Hematopoietic multipotent progenitor cell treated with erythropoietin and hydrocortisone succinate and interleukin-3 and kit ligand, for 15 days (in vitro differentiated cells): ENCODE results near the gene ZRSR2.
"Not testable (repeated sequence)": the region's sequence is repeated elsewhere in the genome, so short reads cannot be mapped to it uniquely, and the experiment has no call there.

ENCODE experiments used
- DNase-seq: peaks from one replicate; pipeline ENCODE4 v3.0.0-alpha.2; 2015; ENCODE audit warnings: low spot score

ZRSR2 gene

DNA sequence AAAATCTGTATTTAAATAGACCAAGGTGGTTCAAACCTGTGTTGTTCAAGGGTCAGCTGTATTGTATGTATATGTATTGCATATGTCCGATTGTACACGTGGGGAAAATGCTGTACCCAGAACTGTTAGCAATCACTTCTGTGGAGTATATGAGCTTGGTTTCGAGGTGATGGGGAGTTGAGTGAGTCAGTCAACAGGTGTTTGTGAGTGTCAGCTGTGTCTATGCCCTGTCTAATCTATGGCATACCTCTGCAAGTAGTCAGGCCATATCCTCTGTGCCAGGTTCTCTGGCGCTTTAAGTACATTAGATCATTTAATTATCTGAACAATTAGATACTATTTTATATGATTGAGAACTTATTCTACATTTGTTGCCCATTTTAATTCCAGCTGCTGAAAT is 7.4 kb downstream of the ZRSR2 start:
- DNase-seq = no peak

DNA sequence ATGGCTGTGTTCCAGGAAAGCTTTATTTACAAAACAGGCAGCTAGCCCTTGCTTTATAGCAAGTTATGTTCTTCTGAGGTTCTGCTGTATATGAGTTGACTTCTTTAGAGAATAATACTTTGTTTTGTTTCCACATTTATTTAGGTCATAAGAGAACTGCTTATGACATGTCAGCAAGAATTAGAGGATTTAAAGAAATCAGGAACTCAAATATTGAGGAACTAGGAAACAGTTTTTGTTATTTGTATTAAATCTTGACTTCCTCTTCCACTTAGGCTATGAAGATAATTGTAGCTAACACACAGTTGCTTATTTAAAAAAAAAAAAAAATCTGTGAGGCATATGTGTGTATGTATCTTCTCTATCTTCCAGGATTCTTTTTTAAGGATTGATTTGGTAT is 14.3 kb downstream of the ZRSR2 start:
- DNase-seq = no peak

DNA sequence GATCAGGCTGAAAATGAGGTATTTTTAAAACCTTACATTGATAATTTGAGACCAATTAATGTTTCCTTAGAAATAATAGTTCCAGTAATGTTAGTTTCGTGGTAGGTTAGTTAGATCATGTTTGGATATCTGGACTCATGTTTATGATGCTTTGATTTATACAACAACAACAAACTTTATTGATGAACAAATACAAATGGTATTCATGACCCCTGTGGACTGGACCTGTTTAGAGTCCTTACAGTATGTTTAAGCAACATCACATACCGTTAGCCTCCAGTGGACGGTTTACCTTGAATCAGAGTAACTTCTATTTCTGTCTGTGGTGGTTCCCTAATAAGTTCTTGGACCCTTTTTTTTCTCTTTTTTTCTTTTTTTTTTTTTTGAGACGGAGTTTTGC is 18.0 kb downstream of the ZRSR2 start:
- no peak for DNase-seq

DNA sequence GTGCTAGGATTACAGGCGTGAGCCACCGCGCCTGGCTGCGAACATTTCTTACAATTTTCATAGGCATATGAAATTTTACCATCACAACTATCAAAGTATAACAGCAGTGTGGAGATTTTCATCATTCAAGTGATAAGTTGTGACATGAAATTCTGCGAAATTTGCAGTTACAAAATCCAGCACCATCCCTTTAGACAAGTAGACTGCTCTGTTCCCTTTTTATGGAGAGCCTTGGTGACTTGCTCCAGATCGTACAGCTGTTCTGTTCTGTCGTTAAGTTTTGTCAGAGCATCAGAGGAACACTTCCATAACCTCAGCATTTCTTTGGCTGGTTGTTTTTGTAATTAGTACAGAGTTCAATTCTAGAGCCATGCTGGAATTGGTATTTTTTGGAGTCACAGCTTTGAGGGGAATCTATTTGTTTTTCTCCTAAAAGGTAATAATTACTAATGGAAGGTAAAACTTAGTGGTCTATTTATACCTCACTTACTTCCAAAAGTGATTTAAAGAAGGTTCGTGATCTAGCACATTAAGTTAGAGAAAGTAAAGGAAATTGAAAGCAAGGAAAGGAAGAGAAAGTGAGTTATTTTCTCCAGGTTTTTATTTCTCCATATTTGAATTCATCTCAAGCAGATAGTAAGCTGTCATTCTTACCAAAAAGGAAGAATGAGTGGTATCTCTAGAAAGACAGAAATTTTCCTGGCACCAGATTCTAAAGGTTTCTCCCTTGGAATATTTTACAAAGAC is 22.1 kb downstream of the ZRSR2 start:
- DNase-seq = no peak

DNA sequence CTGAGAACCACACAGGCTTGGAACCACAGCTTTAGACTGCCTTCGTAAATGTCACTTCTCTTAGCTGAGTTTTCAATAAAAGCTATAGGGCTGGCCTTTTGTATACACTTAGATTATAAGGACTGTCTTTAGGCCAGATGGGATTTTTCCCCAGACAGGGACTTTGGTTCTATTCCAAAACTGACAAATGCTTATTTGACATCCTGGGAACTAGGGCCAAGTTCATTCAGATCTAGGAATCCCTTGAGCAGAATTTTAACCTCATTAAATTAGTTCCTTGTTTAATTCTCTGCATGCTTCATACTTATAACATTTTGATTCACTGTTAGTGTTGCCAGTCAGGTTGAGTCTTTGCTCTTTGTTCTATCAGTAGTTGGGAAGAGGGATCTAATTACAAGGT is 23.1 kb downstream of the ZRSR2 start:
- DNase-seq = no peak

DNA sequence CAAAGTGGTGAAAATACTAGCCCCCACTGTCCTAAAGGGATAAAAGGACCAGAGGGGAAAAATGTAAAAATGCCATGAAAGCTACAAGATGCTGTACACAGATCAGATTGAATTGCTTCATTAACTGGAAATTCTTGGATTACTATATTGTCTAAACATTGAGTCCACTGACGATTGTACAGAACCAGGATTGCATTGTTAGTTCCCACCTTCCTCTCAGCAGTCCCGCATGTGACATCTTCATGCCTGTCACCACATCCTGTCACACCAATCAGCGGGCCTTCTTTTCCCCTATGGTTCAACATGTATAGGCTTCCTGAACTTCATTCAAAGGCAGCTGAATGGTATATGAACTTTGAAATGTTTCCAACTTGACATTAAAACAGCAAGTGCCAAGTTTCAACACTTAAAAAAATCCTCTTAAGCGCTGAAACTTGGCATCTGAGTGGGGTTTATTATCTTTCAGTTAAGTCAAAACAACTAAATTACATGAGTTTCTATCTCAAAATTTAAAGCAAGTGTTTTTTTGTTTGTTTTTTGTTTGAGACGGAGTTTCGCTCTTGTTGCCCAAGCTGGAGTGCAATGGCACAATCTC is 24.6 kb downstream of the ZRSR2 start:
- no peak for DNase-seq

DNA sequence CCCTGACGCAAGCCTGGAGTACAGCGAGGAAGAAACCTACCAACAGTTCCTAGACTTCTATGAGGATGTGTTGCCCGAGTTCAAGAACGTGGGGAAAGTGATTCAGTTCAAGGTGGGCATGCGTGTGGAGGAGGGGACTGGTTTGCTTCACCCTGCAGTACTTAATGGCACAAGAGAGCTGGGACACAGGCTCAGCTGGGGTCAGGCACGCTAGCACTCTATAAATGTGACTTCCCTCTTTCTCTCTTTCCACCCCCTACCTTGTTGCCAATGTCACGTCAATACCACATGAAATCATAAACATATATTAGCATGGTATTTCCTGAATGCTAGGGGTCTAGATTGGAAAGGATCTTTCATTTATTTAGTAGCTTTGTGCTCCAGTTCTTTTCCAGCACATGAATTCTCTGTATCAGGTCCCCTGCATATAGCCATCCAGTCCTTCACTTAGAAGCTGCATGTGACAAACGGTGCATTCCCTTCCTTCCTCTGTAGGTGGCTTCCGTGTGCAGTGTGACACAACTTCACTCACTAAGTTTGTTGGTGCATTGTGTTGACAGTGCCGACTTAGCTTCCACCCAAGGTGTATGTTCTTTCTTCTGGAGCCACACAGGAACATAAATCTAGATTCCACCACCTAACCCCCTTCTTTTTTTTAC is 25.6 kb downstream of the ZRSR2 start:
- peak; percentile 2 for DNase-seq

DNA sequence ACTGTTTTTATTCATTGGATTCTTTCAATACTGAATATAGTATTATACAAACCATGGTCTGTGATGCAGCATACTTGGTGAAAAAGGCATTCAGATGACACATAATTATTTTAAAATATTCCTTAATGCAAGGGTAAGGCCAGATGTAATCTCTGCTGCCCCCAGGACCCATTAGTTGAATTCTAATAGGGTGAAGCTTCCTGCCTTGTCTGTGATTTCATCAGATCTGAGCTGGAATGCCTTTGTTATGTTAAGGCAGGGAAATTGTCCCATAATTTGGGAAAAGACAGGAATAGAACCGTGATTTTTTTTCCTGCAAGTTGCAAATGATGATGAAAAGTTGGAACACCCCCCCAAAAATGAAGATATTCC is 26.1 kb downstream of the ZRSR2 start:
- no peak for DNase-seq

DNA sequence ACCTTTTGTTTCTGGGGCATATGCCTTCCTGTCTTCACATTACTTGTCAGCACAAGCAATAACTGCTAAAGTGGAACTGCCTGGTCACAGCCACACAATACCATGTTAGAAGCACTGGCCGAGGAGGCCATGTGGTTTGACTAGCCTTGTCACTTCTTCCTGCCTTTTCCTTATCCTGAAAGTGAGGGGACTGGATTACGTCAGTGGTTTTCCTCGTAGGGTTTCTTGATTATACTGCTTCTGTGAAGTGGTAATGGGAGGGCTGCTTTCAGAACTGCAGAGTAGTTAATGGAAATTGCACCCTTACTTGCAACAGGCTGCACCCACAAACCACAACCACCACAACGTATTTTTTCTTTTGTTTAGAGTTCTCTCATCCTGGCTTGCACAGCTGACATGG is 26.6 kb downstream of the ZRSR2 start:
- no peak for DNase-seq

DNA sequence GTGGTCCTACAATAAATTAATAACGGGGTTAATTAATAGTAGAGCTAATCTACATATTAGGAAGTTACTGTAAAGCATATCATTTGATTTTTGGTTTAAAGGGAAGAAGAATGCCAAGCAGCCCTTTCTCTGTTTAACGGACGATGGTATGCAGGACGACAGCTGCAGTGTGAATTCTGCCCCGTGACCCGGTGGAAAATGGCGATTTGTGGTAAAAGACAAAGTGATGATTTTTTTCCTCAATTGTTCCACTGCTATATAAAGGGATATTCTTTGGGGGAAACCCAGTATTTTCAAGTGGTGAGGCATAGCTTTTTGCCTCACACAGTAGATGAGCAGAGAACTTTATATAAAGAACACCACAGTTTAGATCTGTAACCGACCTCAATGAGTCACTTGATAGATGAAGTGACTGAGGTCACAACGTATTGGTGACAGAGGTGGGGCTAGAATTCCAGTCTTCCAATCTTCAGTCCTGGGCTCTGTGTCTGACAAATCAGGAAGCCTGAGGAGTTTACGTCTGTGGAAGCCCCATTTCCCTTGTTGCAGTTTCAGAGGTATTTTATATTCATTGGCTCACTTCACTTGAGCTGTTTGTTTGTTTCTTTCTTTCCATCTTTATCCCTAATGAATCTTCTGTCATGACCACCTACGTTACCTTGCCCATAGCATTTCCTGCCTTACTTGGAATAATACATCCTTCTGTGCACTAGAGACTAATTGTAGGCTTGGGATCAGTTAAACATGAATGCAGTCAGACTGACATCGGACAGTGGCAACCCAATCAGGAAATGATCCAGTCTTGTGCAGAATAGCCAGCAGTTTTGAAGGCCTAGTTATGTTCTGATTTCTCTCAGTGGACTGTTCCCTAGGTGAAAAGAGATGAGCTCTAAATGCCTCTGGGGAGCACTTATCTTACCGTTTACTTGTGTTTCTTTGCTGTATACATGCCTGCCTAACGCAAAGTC is 30.1 kb downstream of the ZRSR2 start:
- DNase-seq = no peak

DNA sequence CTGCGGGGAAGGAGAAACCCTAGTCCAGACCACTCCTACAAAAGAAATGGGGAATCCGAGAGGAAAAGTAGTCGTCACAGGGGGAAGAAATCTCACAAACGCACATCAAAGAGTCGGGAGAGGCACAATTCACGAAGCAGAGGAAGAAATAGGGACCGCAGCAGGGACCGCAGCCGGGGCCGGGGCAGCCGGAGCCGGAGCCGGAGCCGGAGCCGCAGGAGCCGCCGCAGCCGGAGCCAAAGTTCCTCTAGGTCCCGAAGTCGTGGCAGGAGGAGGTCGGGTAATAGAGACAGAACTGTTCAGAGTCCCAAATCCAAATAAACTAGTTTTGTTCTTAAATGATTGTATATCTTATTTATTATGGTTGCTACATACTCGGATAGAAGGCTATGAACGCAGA is 32.6 kb downstream of the ZRSR2 start:
- no peak for DNase-seq

DNA sequence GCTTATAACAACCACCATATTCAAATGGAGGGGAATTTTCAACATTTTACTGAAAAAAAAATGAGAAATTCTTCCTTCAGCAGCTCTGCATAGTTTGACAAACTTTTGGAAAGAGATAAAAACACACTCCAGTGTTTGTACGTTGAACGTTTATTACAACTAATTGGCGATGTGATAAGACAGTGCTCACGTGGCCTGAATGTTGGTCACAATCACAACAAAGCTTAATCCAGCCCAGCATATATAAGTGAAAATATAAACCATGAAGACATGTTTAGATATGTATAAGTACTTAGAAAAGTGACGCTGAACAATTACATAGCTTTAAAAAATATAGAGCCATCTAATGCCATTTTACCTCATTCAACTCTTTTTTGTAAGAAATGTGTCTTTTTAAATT is 35.7 kb downstream of the ZRSR2 start:
- DNase-seq = no peak

DNA sequence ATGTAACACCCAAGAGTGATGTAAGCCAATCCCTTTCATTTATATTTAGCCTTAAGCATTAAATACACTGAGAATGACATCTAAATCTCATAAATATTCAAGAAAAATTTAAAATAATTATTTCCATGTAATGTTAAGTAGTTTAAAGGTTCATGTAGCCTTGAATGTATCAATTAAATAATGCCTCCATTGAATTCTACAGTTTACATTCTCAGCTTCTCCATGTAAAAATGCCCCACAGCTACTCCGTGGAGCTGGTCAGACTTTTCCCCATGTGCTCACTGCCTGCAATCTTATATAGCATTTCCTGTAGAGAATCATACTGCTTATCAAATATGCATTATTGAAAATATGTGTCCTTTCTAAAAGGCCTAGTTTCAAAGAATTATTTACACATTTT is 38.9 kb downstream of the ZRSR2 start:
- no peak for DNase-seq

DNA sequence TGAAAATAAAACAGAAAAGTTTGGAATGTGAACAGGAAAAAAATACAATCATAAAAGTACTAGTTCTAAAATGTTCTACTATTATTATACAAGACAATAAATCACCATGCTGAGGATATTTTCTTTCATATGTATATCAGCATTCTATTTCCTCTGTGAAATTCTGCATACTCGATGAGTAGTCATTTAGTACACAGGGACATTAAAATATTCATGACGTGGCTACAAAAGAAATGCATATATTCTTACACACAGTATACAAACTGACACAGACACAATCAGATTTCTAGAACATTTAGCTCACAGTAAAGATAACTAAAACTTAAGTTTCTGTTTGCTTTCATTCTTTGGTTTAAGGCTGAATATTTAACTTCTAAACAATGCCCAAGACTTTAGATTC is 41.1 kb downstream of the ZRSR2 start:
- DNase-seq = not testable (repeated sequence)

DNA sequence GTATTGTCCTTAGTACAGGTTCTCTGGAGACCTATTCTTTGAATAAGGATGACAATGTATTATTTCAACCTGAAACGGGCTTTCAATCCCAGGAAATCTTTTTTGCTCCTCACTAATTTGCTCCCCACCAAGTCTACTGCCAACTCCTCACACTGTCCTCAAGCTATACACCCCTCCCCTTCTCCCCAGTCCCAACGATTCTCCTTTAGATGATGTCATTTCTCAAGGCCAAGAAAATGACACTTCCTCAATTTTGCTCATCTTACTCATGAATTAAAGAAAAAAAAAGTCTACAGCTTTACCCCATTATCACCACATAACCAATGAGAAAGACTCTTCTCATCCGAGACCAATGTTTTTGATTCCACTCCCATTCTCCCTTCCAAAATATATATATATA is 43.8 kb downstream of the ZRSR2 start:
- DNase-seq = no peak

DNA sequence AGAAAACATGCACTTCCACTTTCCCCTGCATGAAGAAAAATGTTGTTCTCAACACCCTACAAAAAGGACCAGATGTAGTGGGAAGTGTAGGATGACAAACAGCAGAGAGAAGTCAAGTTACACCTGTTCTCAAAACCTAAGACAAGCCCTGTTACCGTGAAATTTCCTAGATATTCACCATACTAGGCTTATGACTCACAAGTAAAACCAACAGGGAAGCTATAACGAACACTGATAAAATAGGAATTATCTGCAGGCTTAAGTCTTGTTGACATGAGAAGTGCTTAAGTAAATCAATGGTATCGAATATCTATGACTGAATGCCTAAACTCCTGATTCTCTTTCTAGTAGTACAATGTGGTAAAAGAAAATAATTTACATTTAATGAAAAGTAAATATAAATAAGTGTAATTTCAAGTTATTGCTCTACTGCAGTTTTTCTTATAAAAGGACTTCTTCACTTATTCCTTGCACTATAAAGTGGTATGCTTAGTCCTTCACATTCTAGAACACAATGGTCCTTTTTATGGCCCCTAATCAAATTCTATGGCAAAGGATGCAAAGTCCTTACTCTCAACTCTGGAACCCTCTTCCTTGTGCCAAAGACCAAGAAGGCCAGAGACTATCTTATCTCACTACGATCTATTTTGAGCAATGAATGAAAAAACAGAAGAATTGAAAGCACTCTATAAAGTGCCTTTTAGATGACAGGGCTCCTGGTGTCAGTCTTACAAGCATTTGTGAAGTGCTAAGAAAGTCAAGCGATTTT is 44.7 kb downstream of the ZRSR2 start:
- DNase-seq = no peak

DNA sequence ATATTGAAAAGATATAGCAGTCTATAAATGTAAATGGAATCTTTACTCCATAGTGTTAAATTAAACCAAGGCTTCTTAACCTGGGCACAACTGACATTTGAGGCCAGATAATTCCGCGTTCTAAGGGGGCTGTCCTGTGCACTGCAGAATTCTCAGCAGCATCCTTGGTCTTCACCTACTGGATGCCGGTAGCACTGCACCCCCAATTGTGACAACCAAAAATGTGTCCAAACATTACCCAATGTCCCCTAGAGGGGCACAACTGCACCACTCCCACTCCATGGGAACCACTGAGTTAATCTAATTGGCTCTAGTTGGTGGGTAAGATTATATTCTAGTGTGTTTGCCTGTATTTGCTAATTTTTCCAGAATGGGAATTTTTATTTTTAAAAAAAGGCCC is 47.7 kb downstream of the ZRSR2 start:
- DNase-seq = no peak

DNA sequence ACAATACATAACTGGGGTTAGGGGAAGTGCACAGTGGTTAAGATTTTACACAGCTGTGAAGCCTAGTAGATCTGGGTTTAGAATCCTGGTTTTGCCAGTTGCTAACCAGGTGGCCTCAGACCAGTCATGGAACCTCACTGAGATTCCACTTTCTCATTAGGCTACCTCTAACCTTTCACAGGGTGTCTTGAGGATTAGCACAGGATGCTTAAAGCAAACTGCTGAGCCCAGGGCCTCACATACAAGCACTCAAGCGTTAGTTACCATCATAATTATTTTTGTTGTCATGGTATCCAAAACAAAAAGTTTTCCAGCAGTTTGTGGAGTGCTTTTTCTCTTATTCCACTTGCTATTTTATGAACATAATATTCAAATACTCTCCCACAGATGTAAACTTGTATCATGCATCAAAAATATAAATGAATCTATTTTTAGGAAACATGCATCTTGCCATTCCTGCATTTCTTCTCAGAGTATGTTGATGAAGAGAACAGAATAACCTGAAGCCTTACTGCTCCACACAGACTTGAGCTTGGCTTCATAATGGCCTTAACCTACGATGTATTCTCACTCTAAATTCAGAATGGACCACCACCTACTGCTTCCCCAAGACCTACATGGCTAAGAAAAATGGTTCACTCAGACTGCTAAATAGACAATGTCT is 51.7 kb downstream of the ZRSR2 start:
- no peak for DNase-seq

DNA sequence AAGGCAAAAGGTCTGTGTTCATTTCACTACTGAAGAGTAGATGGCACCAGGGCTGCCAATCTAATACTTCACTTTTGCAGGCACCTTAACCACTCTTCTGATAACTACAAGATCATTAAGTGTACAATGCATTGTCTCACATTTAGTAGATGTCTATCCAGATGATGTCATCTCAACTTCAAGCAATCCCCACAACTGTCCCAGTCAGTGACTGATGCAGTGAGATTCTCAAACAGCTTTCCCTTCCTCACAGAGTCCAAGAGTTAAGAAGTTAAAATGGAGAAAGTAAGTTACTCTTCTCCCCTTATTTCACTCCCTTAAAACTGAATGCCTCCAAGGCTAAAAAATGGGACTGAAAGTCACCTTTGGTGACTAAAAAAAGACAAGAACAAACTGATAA is 53.7 kb downstream of the ZRSR2 start:
- DNase-seq = no peak

DNA sequence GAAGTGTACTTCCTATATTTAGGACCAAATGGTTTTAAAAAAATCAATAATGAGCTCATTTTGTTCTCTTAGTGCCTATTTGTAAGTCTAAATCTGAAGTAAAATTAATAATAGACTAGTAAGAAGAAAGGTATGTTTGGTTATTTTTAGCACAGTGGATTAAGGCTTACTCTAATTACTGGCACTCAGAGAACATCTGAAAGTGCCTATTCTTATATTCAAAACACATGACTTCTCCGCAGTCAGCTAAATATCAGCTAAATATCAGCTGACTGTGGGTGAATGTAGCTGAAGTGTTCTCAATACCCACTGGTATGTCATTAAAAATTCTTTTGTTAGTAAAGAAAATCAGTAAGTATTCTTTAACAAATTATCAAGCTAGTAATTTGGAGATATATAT is 58.3 kb downstream of the ZRSR2 start:
- DNase-seq = no peak

DNA sequence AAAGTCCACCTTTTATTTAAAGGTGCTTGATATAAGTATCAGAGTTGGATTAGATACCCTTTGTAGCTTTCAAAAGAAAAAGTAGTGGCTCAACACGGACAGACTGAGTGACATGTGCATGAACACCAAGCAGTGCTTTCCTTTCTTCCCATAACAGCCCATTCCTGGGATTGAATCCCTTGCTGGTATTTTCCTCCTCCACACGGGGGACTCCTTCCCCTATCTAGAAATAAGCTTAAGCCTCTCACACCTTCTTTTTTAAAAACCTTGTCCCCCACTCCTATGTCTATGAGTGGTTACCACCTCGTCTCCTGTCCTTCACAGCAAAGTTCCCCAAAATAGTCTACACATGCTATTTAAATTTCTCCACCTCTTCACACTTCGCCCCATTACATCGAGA is 59.3 kb downstream of the ZRSR2 start:
- no peak for DNase-seq
